OCI-LY3 (cell line): ENCODE data around the gene HOXA5.

Experiments
- EZH2phosphoT487 ChIP-seq: fragments of 200-600 bp; shearing (Covaris generic); IDR thresholded peaks from 2 replicates; pipeline ENCODE4 v1.6.1; 2018; ENCODE audit warnings: antibody characterized with exemption, mixed run types, low read depth
- TF ChIP-seq, protein P1 (sequence below): fragments of 200-600, 300-600 bp; sonication (generic); IDR thresholded peaks from 2 replicates; pipeline ENCODE4 v1.5.1; 2014; ENCODE audit warnings: antibody characterized with exemption, low read length, low read depth

GRCh38 chr7:27160546-27161213 lies 17.2 kb upstream of the HOXA5 start:
- TF ChIP-seq, protein P1, sequence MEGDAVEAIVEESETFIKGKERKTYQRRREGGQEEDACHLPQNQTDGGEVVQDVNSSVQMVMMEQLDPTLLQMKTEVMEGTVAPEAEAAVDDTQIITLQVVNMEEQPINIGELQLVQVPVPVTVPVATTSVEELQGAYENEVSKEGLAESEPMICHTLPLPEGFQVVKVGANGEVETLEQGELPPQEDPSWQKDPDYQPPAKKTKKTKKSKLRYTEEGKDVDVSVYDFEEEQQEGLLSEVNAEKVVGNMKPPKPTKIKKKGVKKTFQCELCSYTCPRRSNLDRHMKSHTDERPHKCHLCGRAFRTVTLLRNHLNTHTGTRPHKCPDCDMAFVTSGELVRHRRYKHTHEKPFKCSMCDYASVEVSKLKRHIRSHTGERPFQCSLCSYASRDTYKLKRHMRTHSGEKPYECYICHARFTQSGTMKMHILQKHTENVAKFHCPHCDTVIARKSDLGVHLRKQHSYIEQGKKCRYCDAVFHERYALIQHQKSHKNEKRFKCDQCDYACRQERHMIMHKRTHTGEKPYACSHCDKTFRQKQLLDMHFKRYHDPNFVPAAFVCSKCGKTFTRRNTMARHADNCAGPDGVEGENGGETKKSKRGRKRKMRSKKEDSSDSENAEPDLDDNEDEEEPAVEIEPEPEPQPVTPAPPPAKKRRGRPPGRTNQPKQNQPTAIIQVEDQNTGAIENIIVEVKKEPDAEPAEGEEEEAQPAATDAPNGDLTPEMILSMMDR = peak; percentile 71
- no peak for TF ChIP-seq EZH2phosphoT487
